ENCODE results near the gene CNIH1.
"Not testable (repeated sequence)": the region's sequence is repeated elsewhere in the genome, so short reads cannot be mapped to it uniquely, and the experiment has no call there.

CNIH1 gene

GRCh38 chr14:54395284-54395683 is 45.9 kb downstream of the CNIH1 start:
- no peak overlapping the region for H3K9ac ChIP-seq (ENCODE audit: low read depth, low read length)
- no peaks in the 10 kb centered on the region for H3K36me3 ChIP-seq (ENCODE audit: insufficient read depth, low read length)
- H3K9me3 ChIP-seq (ENCODE audit: control insufficient read depth, insufficient read depth, low read length) = no peaks in the 10 kb centered on the region
- peaks cover 5% of the 10 kb centered on the region; the same call in 1 of the 2 replicates for H3K4me1 ChIP-seq (ENCODE audit: insufficient read depth, low read length)

DNA sequence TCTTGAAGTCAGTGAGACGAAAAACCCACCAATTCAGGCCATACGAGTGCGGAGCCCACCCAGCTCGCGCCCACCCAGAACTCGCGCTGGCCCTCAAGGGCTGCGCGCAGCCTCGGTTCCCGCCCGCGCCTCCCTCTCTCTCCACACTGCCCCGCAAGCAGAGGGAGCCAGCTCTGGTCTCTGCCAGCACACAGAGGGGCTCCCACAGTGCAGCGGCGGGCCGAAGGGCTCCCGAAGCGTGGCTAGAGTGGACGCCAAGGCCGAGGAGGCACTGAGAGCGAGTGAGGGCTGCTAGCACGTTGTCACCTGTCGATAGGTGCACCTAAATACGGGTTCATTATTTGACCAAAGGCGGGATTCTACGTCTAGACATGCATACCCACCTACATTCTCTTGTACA is 46.6 kb downstream of the CNIH1 start:
- peaks cover 5% of the 10 kb centered on the region; the same call in 1 of the 2 replicates for H3K4me1 ChIP-seq (ENCODE audit: insufficient read depth, low read length)
- H3K9ac ChIP-seq (ENCODE audit: low read depth, low read length) = peak overlapping the region; percentile 7; the same call in 1 of the 2 replicates
- H3K9me3 ChIP-seq (ENCODE audit: control insufficient read depth, insufficient read depth, low read length) = no peaks in the 10 kb centered on the region
- H3K36me3 ChIP-seq (ENCODE audit: insufficient read depth, low read length) = no peaks in the 10 kb centered on the region

GRCh38 chr14:54392986-54393884 is 47.9 kb downstream of the CNIH1 start:
- peak overlapping the region; percentile 45; the same call in 1 of the 2 replicates for H3K9ac ChIP-seq (ENCODE audit: low read depth, low read length)
- H3K4me1 ChIP-seq (ENCODE audit: insufficient read depth, low read length); H3K36me3 ChIP-seq (ENCODE audit: insufficient read depth, low read length): not testable (repeated sequence)

GRCh38 chr14:54392131-54392859 is 48.9 kb downstream of the CNIH1 start:
- Histone ChIP-seq H3K36me3 (ENCODE audit: insufficient read depth, low read length) (no peaks in the 10 kb centered on the region), H3K9ac (ENCODE audit: low read depth, low read length) (peak overlapping the region; percentile 45; the same call in 1 of the 2 replicates), H3K4me1 (ENCODE audit: insufficient read depth, low read length) (peaks cover 5% of the 10 kb centered on the region; the same call in 1 of the 2 replicates), H3K9me3 (ENCODE audit: control insufficient read depth, insufficient read depth, low read length) (no peaks in the 10 kb centered on the region)

More at GRCh38 chr14:54392986-54393884, 47.9 kb downstream of the CNIH1 start:
- H3K9me3 ChIP-seq (ENCODE audit: control insufficient read depth, insufficient read depth, low read length) = not testable (repeated sequence)

DNA sequence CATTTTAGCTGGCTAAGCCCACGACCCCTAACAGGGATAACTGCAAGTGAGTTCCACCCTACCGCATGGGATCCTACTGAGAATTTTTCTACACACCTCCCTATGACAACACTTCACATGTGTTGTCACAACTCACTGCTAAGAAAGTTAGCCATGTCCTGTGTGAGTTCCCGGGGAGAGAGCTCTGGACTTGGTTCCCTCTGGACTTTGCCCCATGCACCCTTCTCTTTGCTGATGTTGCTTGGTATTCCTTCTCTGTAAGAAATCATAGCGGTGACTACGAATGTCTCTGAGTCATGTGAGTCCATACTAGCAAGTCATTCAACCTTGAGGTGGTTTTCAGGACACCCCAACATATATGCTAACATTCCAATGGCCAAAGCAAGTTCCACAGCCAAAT is 53.8 kb downstream of the CNIH1 start:
- no peaks in the 10 kb centered on the region for H3K36me3 ChIP-seq (ENCODE audit: insufficient read depth, low read length)
- no peak overlapping the region for H3K9ac ChIP-seq (ENCODE audit: low read depth, low read length)
- no peaks in the 10 kb centered on the region for H3K4me1 ChIP-seq (ENCODE audit: insufficient read depth, low read length)
- H3K9me3 ChIP-seq (ENCODE audit: control insufficient read depth, insufficient read depth, low read length) = no peaks in the 10 kb centered on the region

DNA sequence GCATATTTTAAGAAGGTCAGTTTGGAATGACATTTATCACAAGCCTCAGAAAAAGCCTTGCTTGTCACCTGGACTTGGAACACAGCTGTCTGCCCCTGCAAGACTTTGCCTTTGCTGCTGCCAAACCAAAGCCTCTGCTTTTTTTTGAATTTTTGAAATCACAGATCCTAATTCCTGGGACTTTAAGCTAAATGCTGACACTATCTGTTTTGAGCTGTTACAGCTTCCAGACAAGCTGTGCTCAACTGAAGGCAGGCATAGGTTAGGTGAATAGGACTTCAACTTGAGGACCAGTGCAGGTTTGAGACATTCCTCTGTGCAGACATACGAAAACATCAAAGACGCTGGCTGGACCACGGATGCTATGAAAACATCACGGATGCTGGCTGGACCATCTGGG is 55.6 kb downstream of the CNIH1 start:
- H3K9me3 ChIP-seq (ENCODE audit: control insufficient read depth, insufficient read depth, low read length) = no peaks in the 10 kb centered on the region

DNA sequence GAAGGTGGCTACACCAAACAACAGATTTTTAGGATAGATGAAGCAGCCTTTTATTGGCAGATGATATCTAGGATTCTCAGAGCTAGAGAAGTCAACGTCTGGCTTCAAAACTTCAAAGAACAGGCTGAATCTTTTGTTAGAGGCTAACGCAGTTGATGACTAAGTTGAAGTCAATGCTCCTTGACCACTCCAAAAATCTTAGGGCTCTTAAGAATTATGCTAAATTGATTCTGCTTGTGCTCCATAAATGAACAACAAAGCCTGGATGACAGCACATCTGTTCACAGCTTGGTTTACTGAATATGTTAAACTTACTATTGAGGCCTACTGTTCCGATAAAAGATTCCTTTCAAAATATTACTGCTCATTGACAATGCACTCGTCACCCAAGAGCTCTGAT is 57.3 kb downstream of the CNIH1 start:
- H3K4me1 ChIP-seq (ENCODE audit: insufficient read depth, low read length) = no peaks in the 10 kb centered on the region
- H3K9ac ChIP-seq (ENCODE audit: low read depth, low read length) = no peak overlapping the region
- H3K36me3 ChIP-seq (ENCODE audit: insufficient read depth, low read length) = no peaks in the 10 kb centered on the region
- no peaks in the 10 kb centered on the region for H3K9me3 ChIP-seq (ENCODE audit: control insufficient read depth, insufficient read depth, low read length)

More for the DNA sequence above, 55.6 kb downstream of the CNIH1 start:
- Histone ChIP-seq H3K4me1 (ENCODE audit: insufficient read depth, low read length) (no peaks in the 10 kb centered on the region), H3K36me3 (ENCODE audit: insufficient read depth, low read length) (no peaks in the 10 kb centered on the region), H3K9ac (ENCODE audit: low read depth, low read length) (no peak overlapping the region)

DNA sequence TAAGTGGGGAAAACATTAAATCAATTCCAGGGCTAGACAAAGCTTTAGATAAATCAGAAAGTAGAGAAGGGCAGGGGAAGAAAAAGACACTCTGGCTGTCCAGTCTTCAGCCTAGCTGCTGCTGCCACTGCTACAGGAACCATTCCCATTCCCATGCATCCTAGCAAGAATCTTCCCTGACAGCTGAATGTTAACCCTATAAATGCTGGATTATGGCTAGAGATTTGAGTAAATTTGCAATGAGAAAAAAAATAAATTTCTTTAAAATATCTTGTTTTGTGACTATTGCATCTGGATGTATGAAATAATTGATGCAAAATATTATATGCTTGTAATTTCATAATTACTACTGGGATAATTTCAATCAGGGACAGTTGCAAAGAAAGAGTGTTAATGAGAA is 59.4 kb downstream of the CNIH1 start:
- Histone ChIP-seq H3K9ac (ENCODE audit: low read depth, low read length) (no peak overlapping the region), H3K36me3 (ENCODE audit: insufficient read depth, low read length) (no peaks in the 10 kb centered on the region), H3K4me1 (ENCODE audit: insufficient read depth, low read length) (peaks cover 9% of the 10 kb centered on the region; the same call in 1 of the 2 replicates), H3K9me3 (ENCODE audit: control insufficient read depth, insufficient read depth, low read length) (no peaks in the 10 kb centered on the region)

DNA sequence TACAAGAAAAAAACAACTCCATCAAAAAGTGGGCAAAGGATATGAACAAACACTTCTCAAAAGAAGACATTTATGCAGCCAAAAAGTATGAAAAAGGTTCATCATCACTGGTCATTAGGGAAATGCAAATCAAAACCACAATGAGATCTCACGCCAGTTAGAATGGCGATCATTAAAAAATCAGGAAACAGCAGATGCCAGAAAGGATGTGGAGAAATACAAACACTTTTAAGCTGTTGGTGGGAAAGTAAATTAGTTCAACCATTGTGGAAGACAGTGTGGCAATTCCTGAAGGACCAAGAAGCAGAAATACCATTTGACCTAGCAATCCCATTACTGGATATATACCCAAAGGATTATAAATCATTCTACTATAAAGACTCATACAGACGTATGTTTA is 60.6 kb downstream of the CNIH1 start:
- not testable (repeated sequence) for H3K36me3 ChIP-seq (ENCODE audit: insufficient read depth, low read length); H3K9ac ChIP-seq (ENCODE audit: low read depth, low read length); H3K4me1 ChIP-seq (ENCODE audit: insufficient read depth, low read length); H3K9me3 ChIP-seq (ENCODE audit: control insufficient read depth, insufficient read depth, low read length)

- H3K4me1 ChIP-seq (ENCODE audit: insufficient read depth, low read length) = peaks cover 20% of the 10 kb centered on the region
- not testable (repeated sequence) for H3K9ac ChIP-seq (ENCODE audit: low read depth, low read length); H3K9me3 ChIP-seq (ENCODE audit: control insufficient read depth, insufficient read depth, low read length); H3K36me3 ChIP-seq (ENCODE audit: insufficient read depth, low read length)
These were observed 62.3 kb downstream of the CNIH1 start for GRCh38 chr14:54378893-54379292.

GRCh38 chr14:54377501-54377900 is 63.7 kb downstream of the CNIH1 start:
- Histone ChIP-seq H3K4me1 (ENCODE audit: insufficient read depth, low read length) (peaks cover 20% of the 10 kb centered on the region), H3K36me3 (ENCODE audit: insufficient read depth, low read length) (no peaks in the 10 kb centered on the region), H3K9me3 (ENCODE audit: control insufficient read depth, insufficient read depth, low read length) (no peaks in the 10 kb centered on the region), H3K9ac (ENCODE audit: low read depth, low read length) (no peak overlapping the region)

GRCh38 chr14:54374117-54374884 is 66.9 kb downstream of the CNIH1 start:
- Histone ChIP-seq H3K4me1 (ENCODE audit: insufficient read depth, low read length) (peaks cover 31% of the 10 kb centered on the region), H3K36me3 (ENCODE audit: insufficient read depth, low read length) (no peaks in the 10 kb centered on the region), H3K9ac (ENCODE audit: low read depth, low read length) (no peak overlapping the region), H3K9me3 (ENCODE audit: control insufficient read depth, insufficient read depth, low read length) (no peaks in the 10 kb centered on the region)

Data from ES-I3 (cell line).